Right atrium auricular region (tissue), 2 donors: ENCODE data around the gene SCYGR5. TPM values are rescaled to one million over a fixed set of nuclear protein-coding genes. Genes with fewer than 3 reads are reported as not detected.

Experiments
- DNase-seq: peaks from one replicate; pipeline ENCODE4 v3.0.0-alpha.2; 2019; ENCODE audit warnings: low spot score
- H3K27ac ChIP-seq, 2 donors: fragments of 200-600 bp; sonication (generic); 1 replicate in 1 of 2; 2 replicates in 1 of 2; pipeline ENCODE4 v1.5.1; 2016 to 2019
- H3K27me3 ChIP-seq, 2 donors: fragments of 200-600 bp; sonication (generic); one replicate each; pipeline versions ENCODE4 v1.5.1 to v1.6.0; 2017 to 2019
- H3K36me3 ChIP-seq: fragments of 200-600 bp; sonication (generic); one replicate; pipeline ENCODE4 v1.5.1; 2016
- H3K4me1 ChIP-seq, 2 donors: fragments of 200-600 bp; sonication (generic); one replicate each; pipeline versions ENCODE4 v1.5.1 to v1.6.0; 2017 to 2019
- H3K4me3 ChIP-seq, 2 donors: fragments of 200-600 bp; sonication (generic); 1 replicate in 1 of 2; 2 replicates in 1 of 2; pipeline ENCODE4 v1.5.1; 2017 to 2019; ENCODE audit warnings: mild to moderate bottlenecking in 1 of 2, moderate library complexity in 1 of 2
- H3K9me3 ChIP-seq, 2 donors: fragments of 200-600 bp; sonication (generic); one replicate each; pipeline ENCODE4 v1.5.1; 2019
- CTCF ChIP-seq, 2 donors: fragments of 200-600 bp; sonication (generic); IDR thresholded peaks; one replicate each; pipeline ENCODE4 v1.5.1; 2019; ENCODE audit warnings: antibody characterized with exemption in 2 of 2
- total RNA-seq, 2 donors: library from RNA; depleted of rRNA; stranded (reverse); fragments of >200 nt; gene quantifications; one replicate each; pipeline ENCODE4 v1.1.0, GENCODE V29; 2016

The SCYGR5 gene
- total RNA-seq, 2 donors from 2014 or later = not detected

DNA sequence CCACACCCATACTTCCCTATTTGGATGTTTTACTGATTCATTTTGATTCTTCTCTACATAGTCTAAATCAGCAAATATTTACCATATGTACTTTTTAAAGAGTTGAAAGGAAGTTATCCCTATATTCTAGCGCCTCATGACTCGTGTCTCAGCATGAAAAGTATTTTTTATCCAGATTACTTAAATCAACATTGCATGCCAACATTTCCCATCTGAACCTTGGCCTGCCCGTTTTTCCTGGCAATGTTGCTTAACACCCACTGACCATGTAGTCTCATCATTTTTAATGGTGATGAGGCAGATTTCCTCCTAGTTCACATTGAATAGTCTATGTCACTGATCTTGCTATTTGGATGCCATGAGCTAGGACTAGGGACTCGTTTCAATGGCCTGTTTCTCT lies 13.2 kb upstream of the SCYGR5 start:
- Histone ChIP-seq H3K4me1 (no peaks in the 10 kb centered on the region), H3K27me3 (no peaks in the 10 kb centered on the region), H3K27ac (no peak overlapping the region), H3K9me3 (no peaks in the 10 kb centered on the region), H3K36me3 (no peaks in the 10 kb centered on the region), H3K4me3 (no peak overlapping the region)
- TF ChIP-seq CTCF (IDR thresholded peaks at IDR 0.05) = no peak
- no peak for DNase-seq

GRCh38 chr2:227654426-227654825 lies 12.2 kb upstream of the SCYGR5 start:
- no peak for TF ChIP-seq CTCF (IDR thresholded peaks at IDR 0.05)
- H3K27ac ChIP-seq = no peak overlapping the region

GRCh38 chr2:227655454-227655853 lies 11.2 kb upstream of the SCYGR5 start:
- H3K27ac ChIP-seq = no peak overlapping the region
- H3K4me1 ChIP-seq = no peaks in the 10 kb centered on the region
- no peaks in the 10 kb centered on the region for H3K9me3 ChIP-seq
- H3K36me3 ChIP-seq = no peaks in the 10 kb centered on the region
- no peaks in the 10 kb centered on the region for H3K27me3 ChIP-seq
- TF ChIP-seq CTCF (IDR thresholded peaks at IDR 0.05) = no peak
- no peak overlapping the region for H3K4me3 ChIP-seq
- DNase-seq = no peak

More at GRCh38 chr2:227654426-227654825, 12.2 kb upstream of the SCYGR5 start:
- H3K9me3 ChIP-seq = no peaks in the 10 kb centered on the region
- H3K36me3 ChIP-seq = no peaks in the 10 kb centered on the region
- no peak overlapping the region for H3K4me3 ChIP-seq
- no peaks in the 10 kb centered on the region for H3K4me1 ChIP-seq
- no peaks in the 10 kb centered on the region for H3K27me3 ChIP-seq
- no peak for DNase-seq

- no peak overlapping the region for H3K27ac ChIP-seq
- H3K4me3 ChIP-seq = no peak overlapping the region
- no peak for TF ChIP-seq CTCF (IDR thresholded peaks at IDR 0.05)
- H3K4me1 ChIP-seq = no peaks in the 10 kb centered on the region
- no peak for DNase-seq
- no peaks in the 10 kb centered on the region for H3K9me3 ChIP-seq
- no peaks in the 10 kb centered on the region for H3K27me3 ChIP-seq
- H3K36me3 ChIP-seq = no peaks in the 10 kb centered on the region
Measured at GRCh38 chr2:227657199-227657845, 9.3 kb upstream of the SCYGR5 start.

DNA sequence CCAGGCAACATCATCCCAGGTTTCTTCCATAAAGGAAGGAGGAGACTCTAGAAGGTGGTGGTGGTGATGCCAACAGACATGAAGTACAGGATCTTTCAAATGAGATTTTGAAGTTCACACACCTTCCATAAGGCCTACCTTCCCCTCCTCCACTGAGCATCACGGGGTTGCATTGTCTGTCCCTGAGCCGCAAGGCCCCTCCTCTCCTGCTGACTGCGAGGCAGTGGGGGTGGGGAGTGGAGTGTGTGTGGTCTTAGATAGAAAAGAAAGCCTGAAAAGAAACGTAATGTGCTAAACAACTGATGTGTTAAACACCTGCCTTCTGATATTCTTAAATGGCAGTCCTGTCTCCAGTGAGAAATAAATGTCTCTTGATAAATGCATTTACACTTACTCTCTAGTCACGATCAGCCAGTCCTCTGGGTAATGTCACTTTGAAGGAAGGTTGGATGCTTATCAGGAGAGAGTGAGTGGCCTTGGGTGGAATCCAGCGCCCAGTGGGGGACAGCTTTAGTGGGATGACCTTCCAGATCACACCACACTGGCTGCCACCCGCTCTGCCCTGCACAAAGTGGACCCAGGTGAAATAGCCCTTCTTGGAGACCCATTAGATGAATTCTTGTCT lies 5.5 kb upstream of the SCYGR5 start:
- Histone ChIP-seq H3K27me3 (no peaks in the 10 kb centered on the region), H3K27ac (no peak overlapping the region), H3K4me1 (no peaks in the 10 kb centered on the region), H3K36me3 (no peaks in the 10 kb centered on the region), H3K4me3 (no peak overlapping the region), H3K9me3 (no peaks in the 10 kb centered on the region)
- TF ChIP-seq CTCF (IDR thresholded peaks at IDR 0.05) = no peak
- no peak for DNase-seq

DNA sequence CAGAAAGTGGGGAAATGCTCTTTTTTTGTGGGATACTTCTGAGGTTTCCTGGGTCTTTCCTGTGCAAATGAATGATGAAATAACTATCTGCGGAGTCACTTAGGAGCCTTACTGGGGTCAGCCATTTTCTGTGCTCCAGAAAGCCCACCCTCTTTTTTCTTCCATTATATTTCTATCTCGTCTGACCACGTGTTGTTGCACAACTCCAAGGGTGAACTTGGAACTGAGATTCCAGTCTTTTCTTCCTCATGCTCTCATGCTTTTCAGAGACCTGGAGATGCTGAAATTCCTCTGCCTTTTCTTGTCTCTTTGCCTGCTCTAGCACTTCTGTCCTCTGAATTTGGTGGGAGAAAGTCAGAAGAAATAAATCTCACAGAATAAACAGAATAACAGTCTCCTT lies 4.8 kb upstream of the SCYGR5 start:
- Histone ChIP-seq H3K4me1 (no peaks in the 10 kb centered on the region), H3K27ac (no peak overlapping the region), H3K9me3 (no peaks in the 10 kb centered on the region), H3K36me3 (no peaks in the 10 kb centered on the region), H3K27me3 (no peaks in the 10 kb centered on the region), H3K4me3 (no peak overlapping the region)
- no peak for TF ChIP-seq CTCF (IDR thresholded peaks at IDR 0.05)
- no peak for DNase-seq
